ENCODE results near the gene SPOCK3. TPM values are rescaled to one million over a fixed set of nuclear protein-coding genes. Genes with fewer than 3 reads are reported as not detected.

Gene SPOCK3
- total and polyA plus RNA-seq, 2 experiments from 2014 or later, result 1.6 to 4.1 TPM

DNA sequence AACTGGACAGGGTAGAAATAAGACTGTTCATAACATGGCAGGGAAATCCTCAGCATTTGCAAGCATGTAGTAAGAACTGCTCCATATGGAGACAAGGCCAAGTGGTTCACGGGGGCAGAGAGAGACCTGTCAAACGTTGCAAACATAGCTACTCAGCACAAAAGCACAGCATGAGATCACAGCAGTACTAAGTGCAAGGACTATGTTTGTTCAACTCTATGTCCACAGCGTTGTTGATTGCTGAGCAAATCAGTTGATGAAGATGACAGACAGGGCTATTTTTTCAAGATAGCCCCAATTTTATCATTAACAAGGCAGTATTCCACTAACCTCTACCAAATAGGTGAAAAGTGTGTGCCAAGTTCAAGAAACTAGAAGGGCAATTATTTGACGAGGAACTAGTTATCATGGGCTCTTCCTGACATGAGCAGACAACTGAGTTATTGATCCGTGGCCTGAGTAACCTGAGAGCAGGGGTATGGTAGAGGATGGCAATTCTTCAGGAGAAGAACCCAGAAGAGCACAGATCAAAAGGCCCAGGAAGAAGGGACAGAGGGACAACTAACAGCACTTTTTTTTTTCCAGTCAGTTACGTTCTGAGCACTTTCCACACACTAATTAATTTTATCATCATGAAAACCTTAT lies 57.4 kb downstream of the SPOCK3 start:
- Mint-ChIP-seq H3K27me3 (ENCODE audit: insufficient read depth, low read depth, poor library complexity) (no peaks in the 10 kb centered on the region), H3K4me1 (peaks cover 5% of the 10 kb centered on the region; the same call in 1 of the 3 replicates), H3K27ac (no peak overlapping the region), H3K36me3 (ENCODE audit: low read depth) (no peaks in the 10 kb centered on the region), H3K4me3 (no peak overlapping the region), H3K9me3 (no peaks in the 10 kb centered on the region)
- H3K27ac ChIP-seq (ENCODE audit: low read depth), result no peak overlapping the region
- no peaks in the 10 kb centered on the region for H3K79me2 ChIP-seq (replicated peaks; ENCODE audit: insufficient read depth)
- DNase-seq (ENCODE audit: low spot score) (no peak), ATAC-seq (no peak)
- no peaks in the 10 kb centered on the region for H3K27me3 ChIP-seq (ENCODE audit: insufficient read depth)
- no peaks in the 10 kb centered on the region for H3K4me1 ChIP-seq (ENCODE audit: insufficient read depth)
- H4K20me1 ChIP-seq (replicated peaks; ENCODE audit: insufficient read depth), result no peaks in the 10 kb centered on the region
- H2AFZ ChIP-seq, result no peak overlapping the region
- no peak overlapping the region for H3K4me2 ChIP-seq
- H3F3A ChIP-seq (replicated peaks; ENCODE audit: low read depth), result no peaks in the 10 kb centered on the region
- TF ChIP-seq, protein P1, sequence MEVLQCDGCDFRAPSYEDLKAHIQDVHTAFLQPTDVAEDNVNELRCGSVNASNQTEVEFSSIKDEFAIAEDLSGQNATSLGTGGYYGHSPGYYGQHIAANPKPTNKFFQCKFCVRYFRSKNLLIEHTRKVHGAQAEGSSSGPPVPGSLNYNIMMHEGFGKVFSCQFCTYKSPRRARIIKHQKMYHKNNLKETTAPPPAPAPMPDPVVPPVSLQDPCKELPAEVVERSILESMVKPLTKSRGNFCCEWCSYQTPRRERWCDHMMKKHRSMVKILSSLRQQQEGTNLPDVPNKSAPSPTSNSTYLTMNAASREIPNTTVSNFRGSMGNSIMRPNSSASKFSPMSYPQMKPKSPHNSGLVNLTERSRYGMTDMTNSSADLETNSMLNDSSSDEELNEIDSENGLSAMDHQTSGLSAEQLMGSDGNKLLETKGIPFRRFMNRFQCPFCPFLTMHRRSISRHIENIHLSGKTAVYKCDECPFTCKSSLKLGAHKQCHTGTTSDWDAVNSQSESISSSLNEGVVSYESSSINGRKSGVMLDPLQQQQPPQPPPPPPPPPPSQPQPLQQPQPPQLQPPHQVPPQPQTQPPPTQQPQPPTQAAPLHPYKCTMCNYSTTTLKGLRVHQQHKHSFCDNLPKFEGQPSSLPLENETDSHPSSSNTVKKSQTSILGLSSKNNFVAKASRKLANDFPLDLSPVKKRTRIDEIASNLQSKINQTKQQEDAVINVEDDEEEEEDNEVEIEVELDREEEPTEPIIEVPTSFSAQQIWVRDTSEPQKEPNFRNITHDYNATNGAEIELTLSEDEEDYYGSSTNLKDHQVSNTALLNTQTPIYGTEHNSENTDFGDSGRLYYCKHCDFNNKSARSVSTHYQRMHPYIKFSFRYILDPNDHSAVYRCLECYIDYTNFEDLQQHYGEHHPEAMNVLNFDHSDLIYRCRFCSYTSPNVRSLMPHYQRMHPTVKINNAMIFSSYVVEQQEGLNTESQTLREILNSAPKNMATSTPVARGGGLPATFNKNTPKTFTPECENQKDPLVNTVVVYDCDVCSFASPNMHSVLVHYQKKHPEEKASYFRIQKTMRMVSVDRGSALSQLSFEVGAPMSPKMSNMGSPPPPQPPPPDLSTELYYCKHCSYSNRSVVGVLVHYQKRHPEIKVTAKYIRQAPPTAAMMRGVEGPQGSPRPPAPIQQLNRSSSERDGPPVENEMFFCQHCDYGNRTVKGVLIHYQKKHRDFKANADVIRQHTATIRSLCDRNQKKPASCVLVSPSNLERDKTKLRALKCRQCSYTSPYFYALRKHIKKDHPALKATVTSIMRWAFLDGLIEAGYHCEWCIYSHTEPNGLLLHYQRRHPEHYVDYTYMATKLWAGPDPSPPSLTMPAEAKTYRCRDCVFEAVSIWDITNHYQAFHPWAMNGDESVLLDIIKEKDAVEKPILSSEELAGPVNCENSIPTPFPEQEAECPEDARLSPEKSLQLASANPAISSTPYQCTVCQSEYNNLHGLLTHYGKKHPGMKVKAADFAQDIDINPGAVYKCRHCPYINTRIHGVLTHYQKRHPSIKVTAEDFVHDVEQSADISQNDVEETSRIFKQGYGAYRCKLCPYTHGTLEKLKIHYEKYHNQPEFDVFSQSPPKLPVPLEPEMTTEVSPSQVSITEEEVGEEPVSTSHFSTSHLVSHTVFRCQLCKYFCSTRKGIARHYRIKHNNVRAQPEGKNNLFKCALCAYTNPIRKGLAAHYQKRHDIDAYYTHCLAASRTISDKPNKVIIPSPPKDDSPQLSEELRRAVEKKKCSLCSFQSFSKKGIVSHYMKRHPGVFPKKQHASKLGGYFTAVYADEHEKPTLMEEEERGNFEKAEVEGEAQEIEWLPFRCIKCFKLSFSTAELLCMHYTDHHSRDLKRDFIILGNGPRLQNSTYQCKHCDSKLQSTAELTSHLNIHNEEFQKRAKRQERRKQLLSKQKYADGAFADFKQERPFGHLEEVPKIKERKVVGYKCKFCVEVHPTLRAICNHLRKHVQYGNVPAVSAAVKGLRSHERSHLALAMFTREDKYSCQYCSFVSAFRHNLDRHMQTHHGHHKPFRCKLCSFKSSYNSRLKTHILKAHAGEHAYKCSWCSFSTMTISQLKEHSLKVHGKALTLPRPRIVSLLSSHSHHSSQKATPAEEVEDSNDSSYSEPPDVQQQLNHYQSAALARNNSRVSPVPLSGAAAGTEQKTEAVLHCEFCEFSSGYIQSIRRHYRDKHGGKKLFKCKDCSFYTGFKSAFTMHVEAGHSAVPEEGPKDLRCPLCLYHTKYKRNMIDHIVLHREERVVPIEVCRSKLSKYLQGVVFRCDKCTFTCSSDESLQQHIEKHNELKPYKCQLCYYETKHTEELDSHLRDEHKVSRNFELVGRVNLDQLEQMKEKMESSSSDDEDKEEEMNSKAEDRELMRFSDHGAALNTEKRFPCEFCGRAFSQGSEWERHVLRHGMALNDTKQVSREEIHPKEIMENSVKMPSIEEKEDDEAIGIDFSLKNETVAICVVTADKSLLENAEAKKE (CRISPR knock-in tag; IDR thresholded peaks at IDR 0.05), result no peak
- no peak for TF ChIP-seq EZH2 (IDR thresholded peaks at IDR 0.05; ENCODE audit: low read depth, unreplicated experiment)
- TF ChIP-seq REST (IDR thresholded peaks at IDR 0.05; ENCODE audit: unreplicated experiment), result no peak
- TF ChIP-seq STAT1 (IDR thresholded peaks at IDR 0.05; ENCODE audit: unreplicated experiment), result no peak
- TF ChIP-seq CTCF (conservative IDR thresholded peaks at IDR 0.05; ENCODE audit: low read depth in 2 of 2), result no peak
- H3K4me3 ChIP-seq, result no peak overlapping the region
- no peaks in the 10 kb centered on the region for H3K36me3 ChIP-seq (ENCODE audit: insufficient read depth)
- no peaks in the 10 kb centered on the region for H3K9me2 ChIP-seq (ENCODE audit: insufficient read depth)

Data from GM23338 (cell line).